ENCODE data around the gene KIF5B.

DNA sequence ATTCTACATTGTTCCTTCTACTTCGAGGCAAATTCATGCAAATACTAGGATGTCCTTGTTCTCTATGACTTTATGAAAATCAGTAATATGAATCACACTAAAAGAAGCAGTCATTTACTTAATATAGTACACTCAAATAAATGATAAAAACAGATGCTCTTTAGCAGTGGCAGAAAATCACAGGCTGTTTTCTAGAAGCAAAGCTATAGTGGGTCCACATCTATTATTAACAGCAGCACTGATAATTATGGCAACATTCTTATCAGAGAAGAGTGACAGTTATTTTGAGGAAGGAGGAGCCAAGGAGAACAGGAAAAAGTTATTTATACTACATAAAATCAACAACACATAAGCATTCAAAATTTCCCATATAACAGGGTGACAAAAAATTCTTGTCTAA is 16.5 kb downstream of the KIF5B start:
- TF ChIP-seq, protein P1, sequence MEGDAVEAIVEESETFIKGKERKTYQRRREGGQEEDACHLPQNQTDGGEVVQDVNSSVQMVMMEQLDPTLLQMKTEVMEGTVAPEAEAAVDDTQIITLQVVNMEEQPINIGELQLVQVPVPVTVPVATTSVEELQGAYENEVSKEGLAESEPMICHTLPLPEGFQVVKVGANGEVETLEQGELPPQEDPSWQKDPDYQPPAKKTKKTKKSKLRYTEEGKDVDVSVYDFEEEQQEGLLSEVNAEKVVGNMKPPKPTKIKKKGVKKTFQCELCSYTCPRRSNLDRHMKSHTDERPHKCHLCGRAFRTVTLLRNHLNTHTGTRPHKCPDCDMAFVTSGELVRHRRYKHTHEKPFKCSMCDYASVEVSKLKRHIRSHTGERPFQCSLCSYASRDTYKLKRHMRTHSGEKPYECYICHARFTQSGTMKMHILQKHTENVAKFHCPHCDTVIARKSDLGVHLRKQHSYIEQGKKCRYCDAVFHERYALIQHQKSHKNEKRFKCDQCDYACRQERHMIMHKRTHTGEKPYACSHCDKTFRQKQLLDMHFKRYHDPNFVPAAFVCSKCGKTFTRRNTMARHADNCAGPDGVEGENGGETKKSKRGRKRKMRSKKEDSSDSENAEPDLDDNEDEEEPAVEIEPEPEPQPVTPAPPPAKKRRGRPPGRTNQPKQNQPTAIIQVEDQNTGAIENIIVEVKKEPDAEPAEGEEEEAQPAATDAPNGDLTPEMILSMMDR (IDR thresholded peaks at IDR 0.05) = no peak
- TF ChIP-seq POLR2A (IDR thresholded peaks at IDR 0.05; ENCODE audit: low read depth) = no peak
- TF ChIP-seq POLR2AphosphoS5 (IDR thresholded peaks at IDR 0.05) = no peak
- no peak for TF ChIP-seq EP300 (IDR thresholded peaks at IDR 0.05)

Measured in esophagus muscularis mucosa (tissue), 4 donors.